ENCODE measurements around the gene TMEM131. TPM values are rescaled to one million over a fixed set of nuclear protein-coding genes. Genes with fewer than 3 reads are reported as not detected.

The TMEM131 gene
- total and polyA plus RNA-seq, 2 experiments from 2014 or later: 9.2 to 22.7 TPM

GRCh38 chr2:97863829-97864228, 131.9 kb downstream of the TMEM131 start:
- no peaks in the 10 kb centered on the region for H4K20me1 ChIP-seq (replicated peaks; ENCODE audit: insufficient read depth)
- H3K36me3 ChIP-seq (ENCODE audit: insufficient read depth): no peaks in the 10 kb centered on the region; the same call in 1 of the 2 replicates
- H3K27ac ChIP-seq (ENCODE audit: low read depth): no peak overlapping the region
- peaks cover 3% of the 10 kb centered on the region; the same call in 1 of the 2 replicates for H3K4me1 ChIP-seq (ENCODE audit: insufficient read depth)
- no peak overlapping the region for H3K4me3 ChIP-seq
- H3K27me3 ChIP-seq (ENCODE audit: insufficient read depth): no peaks in the 10 kb centered on the region
- H3K79me2 ChIP-seq (replicated peaks; ENCODE audit: insufficient read depth): no peaks in the 10 kb centered on the region
- H3K27ac Mint-ChIP-seq: no peak overlapping the region
- TF ChIP-seq CTCF (conservative IDR thresholded peaks at IDR 0.05; ENCODE audit: low read depth in 2 of 2) (no peak), EZH2 (IDR thresholded peaks at IDR 0.05; ENCODE audit: low read depth, unreplicated experiment) (no peak), REST (IDR thresholded peaks at IDR 0.05; ENCODE audit: unreplicated experiment) (no peak), ZNF331 (CRISPR knock-in tag; IDR thresholded peaks at IDR 0.05; ENCODE audit: low read depth) (no peak), NANOG (IDR thresholded peaks at IDR 0.05; ENCODE audit: borderline replicate concordance) (no peak), EZH2phosphoT487 (IDR thresholded peaks at IDR 0.05; ENCODE audit: unreplicated experiment) (no peak), ETS1 (IDR thresholded peaks at IDR 0.05) (no peak), CREB1 (CRISPR knock-in tag; IDR thresholded peaks at IDR 0.05; ENCODE audit: low read depth) (no peak), STAT1 (IDR thresholded peaks at IDR 0.05; ENCODE audit: unreplicated experiment) (no peak), ZNF114 (CRISPR knock-in tag; IDR thresholded peaks at IDR 0.05) (no peak), POLR2AphosphoS5 (IDR thresholded peaks at IDR 0.05; ENCODE audit: low read depth) (no peak), JUNB (IDR thresholded peaks at IDR 0.05; ENCODE audit: unreplicated experiment) (no peak), ZNF462 (CRISPR knock-in tag; IDR thresholded peaks at IDR 0.05) (no peak)
- no peak overlapping the region for H2AFZ ChIP-seq
- DNase-seq (ENCODE audit: low spot score) (no peak), ATAC-seq (no peak)
- H3K4me3 Mint-ChIP-seq: no peak overlapping the region
- H3K4me2 ChIP-seq: no peak overlapping the region
- H3K9me2 ChIP-seq (ENCODE audit: insufficient read depth): no peaks in the 10 kb centered on the region
- no peaks in the 10 kb centered on the region for H3K9me3 Mint-ChIP-seq
- H3K36me3 Mint-ChIP-seq (ENCODE audit: low read depth): 0 out of 3 replicates have a peak, but pooled peaks cover 2% of the 10 kb centered on the region
- H3F3A ChIP-seq (replicated peaks; ENCODE audit: low read depth): no peaks in the 10 kb centered on the region
- H3K4me1 Mint-ChIP-seq: peaks cover 11% of the 10 kb centered on the region; the same call in 2 of the 3 replicates
- no peaks in the 10 kb centered on the region for H3K27me3 Mint-ChIP-seq (ENCODE audit: insufficient read depth, low read depth, poor library complexity)
